HG02938 (cell line): ENCODE measurements around the gene TXNRD1.

Source experiments
- ATAC-seq: cut with Tn5 transposase; IDR thresholded peaks from one replicate; pipeline ENCODE4 v1.9.1; 2021; ENCODE audit warnings: mild to moderate bottlenecking, moderate library complexity; ENCODE audit not compliant: unreplicated experiment

Gene TXNRD1

GRCh38 chr12:104360157-104360556 lies 144.6 kb downstream of the TXNRD1 start:
- no peak for ATAC-seq

- no peak for ATAC-seq
These were observed 145.6 kb downstream of the TXNRD1 start for GRCh38 chr12:104360983-104361707.

- no peak for ATAC-seq
These were observed 150.4 kb downstream of the TXNRD1 start for GRCh38 chr12:104365921-104366410.

GRCh38 chr12:104369708-104370107 lies 154.1 kb downstream of the TXNRD1 start:
- no peak for ATAC-seq

GRCh38 chr12:104371043-104371870 lies 155.7 kb downstream of the TXNRD1 start:
- no peak for ATAC-seq

- no peak for ATAC-seq
These were observed 156.6 kb downstream of the TXNRD1 start for GRCh38 chr12:104372061-104372720.

- ATAC-seq: no peak
These were observed 157.2 kb downstream of the TXNRD1 start for GRCh38 chr12:104372721-104373335.

GRCh38 chr12:104374071-104374470 lies 158.5 kb downstream of the TXNRD1 start:
- ATAC-seq: no peak

- no peak for ATAC-seq
These were observed 159.2 kb downstream of the TXNRD1 start for GRCh38 chr12:104374806-104375205.

GRCh38 chr12:104375775-104376174 lies 160.2 kb downstream of the TXNRD1 start:
- no peak for ATAC-seq

GRCh38 chr12:104376650-104377513 lies 161.3 kb downstream of the TXNRD1 start:
- no peak for ATAC-seq

- ATAC-seq: no peak
These were observed 161.9 kb downstream of the TXNRD1 start for GRCh38 chr12:104377514-104377812.

- ATAC-seq: no peak
These were observed 162.8 kb downstream of the TXNRD1 start for GRCh38 chr12:104378427-104378826.

GRCh38 chr12:104381341-104381730 lies 165.8 kb downstream of the TXNRD1 start:
- no peak for ATAC-seq

- no peak for ATAC-seq
These were observed 166.3 kb downstream of the TXNRD1 start for GRCh38 chr12:104381731-104382480.

GRCh38 chr12:104384141-104384880 lies 168.7 kb downstream of the TXNRD1 start:
- no peak for ATAC-seq

GRCh38 chr12:104385510-104385909 lies 169.9 kb downstream of the TXNRD1 start:
- no peak for ATAC-seq

GRCh38 chr12:104386461-104386860 lies 170.9 kb downstream of the TXNRD1 start:
- no peak for ATAC-seq

- no peak for ATAC-seq
These were observed 171.6 kb downstream of the TXNRD1 start for GRCh38 chr12:104387190-104387589.
